Measurements from ENCODE around the gene CD96. TPM values are rescaled to one million over a fixed set of nuclear protein-coding genes. Genes with fewer than 3 reads are reported as not detected.
A peak's percentile ranks its signal among the peaks of the same experiment; 100 is the strongest.

CD96 gene
- total RNA-seq, 1 experiment from 2014 or later = not detected

- H3K9me2 ChIP-seq (replicated peaks; ENCODE audit: low read length) = no peaks in the 10 kb centered on the region
- no peaks in the 10 kb centered on the region for H4K20me1 ChIP-seq (ENCODE audit: low read length)
- no peaks in the 10 kb centered on the region for H3K27me3 ChIP-seq (ENCODE audit: low read length)
- peak overlapping the region; percentile 86 for H3K27ac ChIP-seq (ENCODE audit: low read length)
- no peak for ATAC-seq
- H3K36me3 ChIP-seq (ENCODE audit: low read depth, low read length) = no peaks in the 10 kb centered on the region
- peak overlapping the region; percentile 48 for H3K9ac ChIP-seq (ENCODE audit: low read length)
- intact Hi-C loops (cut with micrococcal nuclease) = loop anchor here (2.0 kb wide), 1 partner anchor 184 kb away; no protein-coding TSS in a partner anchor
- H3F3A ChIP-seq (ENCODE audit: low read length, unreplicated experiment) = peaks cover 7% of the 10 kb centered on the region
- H3K4me1 ChIP-seq (ENCODE audit: insufficient read depth, low read length) = peaks cover 59% of the 10 kb centered on the region
- BruUV-seq (replicated peaks) = no TSS peak
- no peak for TF ChIP-seq CTCF (conservative IDR thresholded peaks at IDR 0.05; ENCODE audit: low read depth, low read length)
- no peak for TF ChIP-seq EZH2 (IDR thresholded peaks at IDR 0.05; ENCODE audit: low read length, unreplicated experiment)
- no peak for TF ChIP-seq EZH2phosphoT487 (IDR thresholded peaks at IDR 0.05; ENCODE audit: borderline replicate concordance, low read length)
- no peak for DNase-seq
- ChIA-PET CTCF (interaction anchor here (1.0 to 1.4 kb wide), 4 partner anchors 14 to 302 kb away, joined by 3 to 7 read pairs (median 5); partner anchors contain the start of gene ABHD10), POLR2A (ENCODE audit: unreplicated experiment) (interaction anchor here (0.5 to 0.6 kb wide), 2 partner anchors 10 to 440 kb away, joined by 3 read pairs; no protein-coding TSS in a partner anchor)
- H3K4me2 ChIP-seq (ENCODE audit: low read length) = peak overlapping the region; percentile 94
- H2AFZ ChIP-seq (ENCODE audit: low read length) = 0 out of 2 replicates have a peak overlapping the region, but pooled peaks have one; percentile 7
- H3K9me3 ChIP-seq (ENCODE audit: low read length) = no peaks in the 10 kb centered on the region
- H3K4me3 ChIP-seq (ENCODE audit: low read length) = peak overlapping the region; percentile 64
- H3K79me2 ChIP-seq (ENCODE audit: low read length) = peaks cover 62% of the 10 kb centered on the region
Measured at GRCh38 chr3:111677007-111677392, 135.0 kb downstream of the CD96 start.

GRCh38 chr3:111681661-111682426 is 139.8 kb downstream of the CD96 start:
- POLR2A ChIA-PET (ENCODE audit: unreplicated experiment) = interaction anchor here (0.6 kb wide), 1 partner anchor 193 kb away, joined by 5 read pairs; no protein-coding TSS in a partner anchor
- Histone ChIP-seq H3K27ac (ENCODE audit: low read length) (peak overlapping the region; percentile 53), H3K9me2 (replicated peaks; ENCODE audit: low read length) (no peaks in the 10 kb centered on the region), H3K4me1 (ENCODE audit: insufficient read depth, low read length) (peaks cover 51% of the 10 kb centered on the region), H3K36me3 (ENCODE audit: low read depth, low read length) (no peaks in the 10 kb centered on the region), H3F3A (ENCODE audit: low read length, unreplicated experiment) (no peaks in the 10 kb centered on the region), H3K9me3 (ENCODE audit: low read length) (no peaks in the 10 kb centered on the region), H3K27me3 (ENCODE audit: low read length) (no peaks in the 10 kb centered on the region), H3K4me2 (ENCODE audit: low read length) (peak overlapping the region; percentile 48), H2AFZ (ENCODE audit: low read length) (no peak overlapping the region), H4K20me1 (ENCODE audit: low read length) (no peaks in the 10 kb centered on the region), H3K4me3 (ENCODE audit: low read length) (0 out of 2 replicates have a peak overlapping the region, but pooled peaks have one; percentile 6), H3K79me2 (ENCODE audit: low read length) (peaks cover 92% of the 10 kb centered on the region), H3K9ac (ENCODE audit: low read length) (no peak overlapping the region)
- ATAC-seq (peak; percentile 80), DNase-seq (peak; percentile 90)
- TF ChIP-seq CTCF (conservative IDR thresholded peaks at IDR 0.05; ENCODE audit: low read depth, low read length) (no peak), EZH2phosphoT487 (IDR thresholded peaks at IDR 0.05; ENCODE audit: borderline replicate concordance, low read length) (no peak), EZH2 (IDR thresholded peaks at IDR 0.05; ENCODE audit: low read length, unreplicated experiment) (no peak)
- intact Hi-C loops (cut with micrococcal nuclease) = loop anchor here (1.0 kb wide), 1 partner anchor 9 kb away; no protein-coding TSS in a partner anchor
- BruUV-seq (replicated peaks) = no TSS peak
- CTCF ChIA-PET = interaction anchor here (0.7 kb wide), 1 partner anchor 10 kb away, joined by 3 read pairs; no protein-coding TSS in a partner anchor
